Tibial artery (tissue), 4 donors: Measurements from ENCODE around the gene TFDP2.

Experiments
- DNase-seq, 2 donors: peaks; one replicate each; pipeline ENCODE4 v3.0.0-alpha.2; 2019
- H3K27ac ChIP-seq, 2 donors: fragments of 200-600 bp; sonication (generic) in 1 of 2; 1 replicate in 1 of 2; 2 replicates in 1 of 2; pipeline ENCODE4 v1.5.1; 2018 to 2019; ENCODE audit warnings: mild to moderate bottlenecking in 1 of 2
- H3K27me3 ChIP-seq, 2 donors: fragments of 200-600 bp; sonication (generic) in 1 of 2; one replicate each; pipeline versions ENCODE4 v1.5.1 to v1.6.0; 2016 to 2019
- H3K36me3 ChIP-seq, 3 donors: fragments of 200-600 bp; sonication (generic) in 2 of 3; one replicate each; pipeline ENCODE4 v1.5.1; 2016 to 2019; ENCODE audit warnings: mild to moderate bottlenecking in 2 of 3
- H3K4me1 ChIP-seq, 4 donors: fragments of 200-600 bp; sonication (generic) in 2 of 4; 1 replicate in 3 of 4; 2 replicates in 1 of 4; pipeline ENCODE4 v1.5.1; 2016 to 2019
- H3K4me3 ChIP-seq, 2 donors: fragments of 200-600 bp; sonication (generic) in 1 of 2; 1 replicate in 1 of 2; 2 replicates in 1 of 2; pipeline ENCODE4 v1.5.1; 2018 to 2019; ENCODE audit warnings: mild to moderate bottlenecking in 2 of 2
- H3K9me3 ChIP-seq, 3 donors: fragments of 200-600 bp; sonication (generic) in 1 of 3; one replicate each; pipeline ENCODE4 v1.5.1; 2016 to 2019
- intact Hi-C: fragments of 100-400 bp; cut with DNase I; formaldehyde crosslinking; loops from one replicate; pipeline ENCODE4 v1.15.0; 2023; ENCODE audit warnings: low total_unique reads
- TF ChIP-seq, protein P1 (sequence below), 2 experiments: fragments of 200-600 bp in 1 of 2; fragments of 450-650 bp in 1 of 2; IDR thresholded peaks; one replicate each; pipeline ENCODE4 v1.5.1; 2017 to 2019; ENCODE audit warnings: antibody characterized with exemption in 2 of 2, mild to moderate bottlenecking in 1 of 2, moderate library complexity in 1 of 2

The TFDP2 gene

DNA sequence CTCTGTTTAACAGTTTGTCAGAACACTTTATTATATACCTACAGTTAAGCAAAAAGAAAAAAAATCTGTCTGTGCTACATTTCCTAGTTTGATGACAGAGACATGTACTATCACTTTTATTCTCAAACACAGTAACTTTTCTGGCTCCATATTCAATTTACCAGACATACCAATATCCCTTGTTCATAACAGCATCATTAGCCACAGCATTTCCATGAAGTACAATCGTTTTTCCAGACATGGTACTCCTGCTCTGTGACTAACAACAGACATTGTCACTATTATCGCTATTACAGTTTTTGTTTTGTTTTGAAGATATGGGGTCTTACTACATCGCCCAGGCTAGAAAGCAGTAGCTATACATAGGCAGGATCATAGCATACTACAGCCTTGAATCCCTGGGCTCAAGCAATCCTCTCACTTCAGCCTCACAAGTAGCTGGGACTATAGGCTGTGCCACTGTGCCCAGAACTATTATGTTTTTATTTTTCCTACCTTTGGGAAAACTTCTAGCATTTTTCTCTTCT is 14.5 kb downstream of the TFDP2 start:
- TF ChIP-seq, protein P1, sequence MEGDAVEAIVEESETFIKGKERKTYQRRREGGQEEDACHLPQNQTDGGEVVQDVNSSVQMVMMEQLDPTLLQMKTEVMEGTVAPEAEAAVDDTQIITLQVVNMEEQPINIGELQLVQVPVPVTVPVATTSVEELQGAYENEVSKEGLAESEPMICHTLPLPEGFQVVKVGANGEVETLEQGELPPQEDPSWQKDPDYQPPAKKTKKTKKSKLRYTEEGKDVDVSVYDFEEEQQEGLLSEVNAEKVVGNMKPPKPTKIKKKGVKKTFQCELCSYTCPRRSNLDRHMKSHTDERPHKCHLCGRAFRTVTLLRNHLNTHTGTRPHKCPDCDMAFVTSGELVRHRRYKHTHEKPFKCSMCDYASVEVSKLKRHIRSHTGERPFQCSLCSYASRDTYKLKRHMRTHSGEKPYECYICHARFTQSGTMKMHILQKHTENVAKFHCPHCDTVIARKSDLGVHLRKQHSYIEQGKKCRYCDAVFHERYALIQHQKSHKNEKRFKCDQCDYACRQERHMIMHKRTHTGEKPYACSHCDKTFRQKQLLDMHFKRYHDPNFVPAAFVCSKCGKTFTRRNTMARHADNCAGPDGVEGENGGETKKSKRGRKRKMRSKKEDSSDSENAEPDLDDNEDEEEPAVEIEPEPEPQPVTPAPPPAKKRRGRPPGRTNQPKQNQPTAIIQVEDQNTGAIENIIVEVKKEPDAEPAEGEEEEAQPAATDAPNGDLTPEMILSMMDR (IDR thresholded peaks at IDR 0.05) = no peak
- H3K27me3 ChIP-seq = no peaks in the 10 kb centered on the region
- intact Hi-C loops = no loop called here
- no peak overlapping the region for H3K4me3 ChIP-seq
- no peak overlapping the region for H3K27ac ChIP-seq
- peaks cover 0 to 6% (median 3%) of the 10 kb centered on the region in 3 donors for H3K36me3 ChIP-seq
- no peaks in the 10 kb centered on the region for H3K9me3 ChIP-seq
- H3K4me1 ChIP-seq = no peaks in the 10 kb centered on the region
- no peak for DNase-seq

DNA sequence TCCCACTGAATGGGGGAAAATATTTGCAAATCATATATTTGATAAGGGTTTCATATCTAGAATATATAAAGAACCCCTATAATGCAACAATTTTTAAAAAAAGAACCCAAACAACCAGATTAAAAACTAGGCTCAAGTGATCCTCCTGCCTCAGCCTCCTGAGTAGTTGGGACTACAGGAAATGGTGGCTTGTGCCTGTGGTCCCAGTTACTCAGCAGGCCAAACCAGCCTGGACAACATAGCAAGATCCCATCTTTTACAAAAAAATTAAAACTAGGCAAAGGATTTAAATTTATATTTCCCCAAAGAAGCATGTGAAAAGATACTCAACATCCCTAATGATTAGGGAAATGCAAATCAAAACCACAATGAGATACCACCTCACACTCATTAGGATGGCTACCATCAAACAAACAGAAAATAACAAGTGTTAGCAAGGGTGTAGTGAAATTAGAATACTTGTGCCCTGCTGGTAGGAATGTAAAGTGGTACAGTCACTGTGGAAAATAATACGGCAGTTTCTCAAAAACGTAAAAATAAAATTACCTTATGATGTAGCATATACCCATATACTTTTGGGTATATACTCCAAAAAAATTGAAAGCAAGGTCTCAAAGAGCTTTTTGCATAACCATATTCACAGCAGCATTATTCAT is 19.7 kb downstream of the TFDP2 start:
- no peak overlapping the region for H3K4me3 ChIP-seq
- H3K27me3 ChIP-seq = no peaks in the 10 kb centered on the region
- H3K9me3 ChIP-seq = no peaks in the 10 kb centered on the region
- no peaks in the 10 kb centered on the region for H3K4me1 ChIP-seq
- no peak for DNase-seq
- no peak overlapping the region for H3K27ac ChIP-seq
- no peaks in the 10 kb centered on the region for H3K36me3 ChIP-seq
- intact Hi-C loops = loop anchor here (10.0 kb wide), 1 partner anchor 145 kb away; no protein-coding TSS in a partner anchor
- TF ChIP-seq, protein P1 (IDR thresholded peaks at IDR 0.05) = no peak

DNA sequence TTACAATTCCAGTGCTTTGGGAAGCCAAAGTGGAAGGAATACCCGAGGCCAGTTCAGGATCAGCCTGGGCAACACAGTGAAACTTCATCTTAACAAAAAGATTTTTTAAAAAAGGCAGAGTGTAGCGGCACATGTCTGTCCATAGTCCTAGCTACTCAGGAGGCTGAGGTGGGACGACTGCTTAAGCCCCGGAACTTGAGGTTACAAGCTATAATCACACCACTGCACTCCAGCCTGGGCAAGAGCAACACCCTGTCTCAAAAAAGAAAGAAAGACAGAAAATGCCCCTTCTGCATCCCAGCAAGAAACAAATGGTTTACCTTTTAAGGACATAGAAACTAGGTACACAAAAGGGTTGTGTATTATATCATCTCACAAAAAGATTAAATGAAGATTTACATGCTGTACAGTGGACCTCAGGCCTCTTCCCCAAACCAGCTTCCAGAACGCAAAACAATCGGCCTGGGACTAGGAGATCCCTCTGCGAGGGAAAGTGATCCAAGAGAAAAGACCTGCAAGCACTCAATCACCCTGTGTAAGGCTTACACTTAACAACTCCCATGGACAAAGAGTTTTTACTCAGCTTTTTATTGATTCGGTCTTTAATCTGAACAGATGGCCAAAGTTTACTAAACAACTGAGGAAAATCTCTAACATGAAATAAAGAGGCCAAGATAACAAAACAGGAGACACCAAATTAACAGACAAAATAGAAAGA is 21.2 kb downstream of the TFDP2 start:
- intact Hi-C loops = loop anchor here (10.0 kb wide), 1 partner anchor 147 kb away; no protein-coding TSS in a partner anchor
- H3K4me1 ChIP-seq = no peaks in the 10 kb centered on the region
- H3K4me3 ChIP-seq = no peak overlapping the region
- no peak for DNase-seq
- H3K27ac ChIP-seq = no peak overlapping the region
- TF ChIP-seq, protein P1 (IDR thresholded peaks at IDR 0.05) = no peak
- no peaks in the 10 kb centered on the region for H3K36me3 ChIP-seq
- no peaks in the 10 kb centered on the region for H3K27me3 ChIP-seq
- no peaks in the 10 kb centered on the region for H3K9me3 ChIP-seq

DNA sequence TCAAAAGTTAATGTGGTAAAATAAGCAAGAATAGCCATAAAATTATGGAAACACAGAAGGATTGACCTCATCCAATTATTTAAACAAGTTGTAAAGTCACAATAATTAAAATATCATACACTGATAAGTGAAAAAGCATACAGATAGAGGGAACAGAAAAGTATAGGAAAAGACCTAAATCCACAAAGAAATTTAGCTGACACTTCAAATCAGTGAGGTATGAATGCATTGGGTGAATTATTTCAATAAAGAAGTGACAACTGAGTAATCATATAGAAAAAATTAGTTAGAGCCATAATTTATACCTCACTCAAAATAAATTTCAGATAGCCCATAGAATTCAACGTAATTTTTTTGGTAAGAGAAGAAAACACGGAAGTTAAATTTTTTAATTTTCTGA is 25.1 kb downstream of the TFDP2 start:
- TF ChIP-seq, protein P1 (IDR thresholded peaks at IDR 0.05) = no peak
- H3K27ac ChIP-seq = no peak overlapping the region
- no peaks in the 10 kb centered on the region for H3K9me3 ChIP-seq
- H3K4me3 ChIP-seq = no peak overlapping the region
- no peaks in the 10 kb centered on the region for H3K27me3 ChIP-seq
- no peaks in the 10 kb centered on the region for H3K4me1 ChIP-seq
- intact Hi-C loops = loop anchor here (10.0 kb wide), 1 partner anchor 151 kb away; no protein-coding TSS in a partner anchor
- DNase-seq = no peak
- no peaks in the 10 kb centered on the region for H3K36me3 ChIP-seq

DNA sequence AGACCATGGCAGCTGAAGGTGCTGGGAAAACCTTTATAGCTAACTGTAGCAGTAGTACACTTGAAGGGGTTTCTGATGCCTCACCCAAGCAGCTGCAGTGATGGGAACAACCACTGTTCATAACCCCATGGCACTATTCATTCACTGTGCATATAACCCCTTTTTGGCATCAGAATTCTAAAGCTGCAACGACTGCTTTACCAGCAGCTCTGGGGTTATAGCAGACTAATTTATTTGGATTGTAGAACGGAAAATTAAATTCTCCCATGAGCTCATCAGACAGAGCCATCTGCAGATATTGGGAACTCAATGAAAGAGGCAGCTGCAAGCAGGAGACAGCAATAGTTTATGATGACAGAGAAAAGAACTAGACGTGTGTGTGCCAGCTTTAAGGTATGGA is 28.6 kb downstream of the TFDP2 start:
- Histone ChIP-seq H3K9me3 (no peaks in the 10 kb centered on the region), H3K27me3 (no peaks in the 10 kb centered on the region), H3K4me1 (peaks cover 0 to 3% (median 0%) of the 10 kb centered on the region in 4 donors), H3K4me3 (no peak overlapping the region), H3K36me3 (no peaks in the 10 kb centered on the region), H3K27ac (no peak overlapping the region)
- TF ChIP-seq, protein P1 (IDR thresholded peaks at IDR 0.05) = no peak
- intact Hi-C loops = loop anchor here (10.0 kb wide), 1 partner anchor 154 kb away; no protein-coding TSS in a partner anchor
- DNase-seq = no peak
